Ectodermal cell (in vitro differentiated cells): ENCODE results near the gene DLD.
"Not testable (repeated sequence)": the region's sequence is repeated elsewhere in the genome, so short reads cannot be mapped to it uniquely, and the experiment has no call there.

Experiments used
- H3K27ac ChIP-seq: 2 replicates; pipeline ENCODE4 v1.7.0; 2013; ENCODE audit warnings: mild to moderate bottlenecking, low read depth, low read length; ENCODE audit not compliant: insufficient read depth, poor library complexity, severe bottlenecking
- H3K27me3 ChIP-seq: 2 replicates; pipeline ENCODE4 v1.7.0; 2013; ENCODE audit warnings: mild to moderate bottlenecking, low read length; ENCODE audit not compliant: insufficient read depth, control insufficient read depth, poor library complexity, severe bottlenecking
- H3K36me3 ChIP-seq: one replicate; pipeline ENCODE4 v1.7.0; 2013; ENCODE audit warnings: low read length; ENCODE audit not compliant: control insufficient read depth, insufficient read depth
- H3K4me1 ChIP-seq: one replicate; pipeline ENCODE4 v1.7.0; 2013; ENCODE audit warnings: low read length; ENCODE audit not compliant: control insufficient read depth, insufficient read depth
- H3K4me3 ChIP-seq: 2 replicates; pipeline ENCODE4 v1.7.0; 2013; ENCODE audit warnings: low read depth, low read length, control low read depth; ENCODE audit not compliant: insufficient read depth
- H3K9me3 ChIP-seq: 2 replicates; pipeline ENCODE4 v1.7.0; 2013; ENCODE audit warnings: mild to moderate bottlenecking, low read length, moderate library complexity; ENCODE audit not compliant: control insufficient read depth
- WGBS, 2 experiments: methylation state at CpG; one replicate each; pipeline ENCODE4 v1.1.7; 2013; ENCODE audit warnings: missing lambda C conversion rate in 2 of 2; 5-methylcytosine and 5-hydroxymethylcytosine counted together

The DLD gene

DNA sequence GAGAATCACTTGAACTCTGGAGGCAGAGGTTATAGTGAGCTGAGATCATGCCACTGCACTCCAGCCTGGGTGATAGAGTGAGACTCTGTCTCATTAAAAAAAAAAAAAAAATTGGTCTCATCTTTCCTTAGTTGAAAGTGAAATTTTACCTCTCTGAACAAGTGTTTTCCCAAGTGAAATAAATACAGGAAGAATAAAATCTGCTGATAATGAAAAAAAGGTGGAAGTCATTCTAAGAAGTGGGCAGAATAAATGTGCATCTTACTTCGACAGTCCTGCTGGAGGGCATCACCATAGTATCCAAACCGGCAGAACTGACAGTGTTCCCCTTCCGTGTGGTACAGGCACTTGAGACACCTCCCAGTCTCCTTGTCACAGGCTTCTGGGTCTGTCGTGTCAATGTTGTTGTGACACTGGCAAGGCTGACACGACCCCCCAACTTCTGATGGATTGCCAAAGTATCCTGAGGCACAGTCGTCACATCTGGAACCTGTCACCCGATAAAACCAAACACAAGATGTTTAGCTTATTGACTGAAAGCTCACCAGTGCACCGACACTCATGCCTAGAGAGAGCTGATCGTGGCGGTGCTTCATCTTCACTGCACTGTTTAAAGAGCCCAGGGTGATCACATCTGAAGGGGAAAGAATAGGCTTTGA, 62.4 kb downstream of the DLD start:
- H3K36me3 ChIP-seq, result peaks cover 8% of the 10 kb centered on the region
- H3K9me3 ChIP-seq, result no peaks in the 10 kb centered on the region
- H3K27me3 ChIP-seq, result no peaks in the 10 kb centered on the region
- H3K4me1 ChIP-seq, result peaks cover 27% of the 10 kb centered on the region
- WGBS, 2 experiments, result 87 to 91% methylated on average over 10 of the region's 10 CpGs
- peak overlapping the region; percentile 1 for H3K27ac ChIP-seq
- H3K4me3 ChIP-seq, result no peak overlapping the region

DNA sequence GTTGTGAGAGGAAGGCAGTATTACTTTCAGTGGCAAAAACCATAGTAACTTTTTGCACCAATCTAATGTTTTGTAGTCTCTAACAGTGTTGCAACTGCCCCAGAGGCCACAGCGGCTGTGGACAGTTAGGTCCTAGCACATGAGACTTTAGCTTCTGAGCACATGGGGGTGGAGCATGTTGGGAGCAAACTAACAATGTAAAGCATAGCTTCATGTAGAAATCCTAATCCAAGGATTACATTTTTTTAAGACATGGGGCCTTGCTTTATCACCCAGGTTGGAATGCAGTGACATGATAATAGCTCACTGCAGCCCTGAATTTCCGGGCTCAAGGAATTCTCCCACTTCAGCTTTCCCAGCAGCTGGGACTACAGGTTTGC, 62.9 kb downstream of the DLD start:
- Histone ChIP-seq H3K36me3 (peaks cover 9% of the 10 kb centered on the region), H3K27me3 (no peaks in the 10 kb centered on the region), H3K27ac (peak overlapping the region; percentile 1), H3K9me3 (no peaks in the 10 kb centered on the region), H3K4me3 (no peak overlapping the region), H3K4me1 (peaks cover 27% of the 10 kb centered on the region)
- 87 to 93% methylated on average over 2 of the region's 2 CpGs for WGBS, 2 experiments

DNA sequence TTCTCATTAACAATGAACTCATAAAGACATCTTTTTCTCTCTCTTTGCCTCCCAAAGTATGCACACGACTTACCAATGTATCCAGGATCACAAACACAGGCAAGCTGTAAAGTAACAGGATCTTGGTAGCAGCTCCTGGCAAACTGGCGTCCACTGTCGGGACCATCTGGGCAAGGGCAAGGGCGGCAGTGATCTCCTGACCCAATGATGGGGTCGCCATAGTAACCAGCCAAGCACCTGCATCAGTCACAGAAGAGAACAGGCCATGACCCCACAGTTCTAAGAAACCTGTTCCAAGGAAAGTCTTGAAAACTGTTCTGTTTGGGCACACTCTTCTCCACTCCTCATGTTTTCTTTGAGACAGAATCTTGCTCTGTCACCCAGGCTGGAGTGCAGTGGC, 64.4 kb downstream of the DLD start:
- Histone ChIP-seq H3K36me3 (peaks cover 18% of the 10 kb centered on the region), H3K27ac (no peak overlapping the region), H3K4me1 (peaks cover 27% of the 10 kb centered on the region), H3K4me3 (no peak overlapping the region), H3K27me3 (no peaks in the 10 kb centered on the region), H3K9me3 (no peaks in the 10 kb centered on the region)
- WGBS, 2 experiments, result 92 to 93% methylated on average over 5 of the region's 5 CpGs

DNA sequence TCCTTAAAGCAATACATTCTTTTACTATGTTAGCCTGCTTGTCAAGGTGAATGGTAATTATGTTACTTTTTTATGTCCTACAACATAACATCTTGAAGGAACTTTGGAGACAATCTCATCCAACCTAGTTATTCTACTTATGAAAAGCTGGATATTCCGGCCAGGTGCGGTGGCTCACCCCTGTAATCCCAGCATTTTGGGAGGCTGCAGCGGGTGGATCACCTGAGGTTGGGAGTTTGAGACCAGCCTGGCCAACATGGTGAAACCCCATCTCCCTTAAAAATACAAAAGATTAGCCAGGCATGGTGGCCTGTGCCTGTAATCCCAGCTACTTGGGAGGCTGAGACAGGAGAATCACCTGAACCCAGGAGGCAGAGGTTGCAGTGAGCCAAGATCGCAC, 66.0 kb downstream of the DLD start:
- WGBS, 2 experiments, result 88 to 89% methylated on average over 4 of the region's 4 CpGs
- not testable (repeated sequence) for H3K4me3 ChIP-seq, H3K27ac ChIP-seq, H3K9me3 ChIP-seq, H3K27me3 ChIP-seq
- H3K36me3 ChIP-seq, result peaks cover 18% of the 10 kb centered on the region
- H3K4me1 ChIP-seq, result peaks cover 19% of the 10 kb centered on the region

DNA sequence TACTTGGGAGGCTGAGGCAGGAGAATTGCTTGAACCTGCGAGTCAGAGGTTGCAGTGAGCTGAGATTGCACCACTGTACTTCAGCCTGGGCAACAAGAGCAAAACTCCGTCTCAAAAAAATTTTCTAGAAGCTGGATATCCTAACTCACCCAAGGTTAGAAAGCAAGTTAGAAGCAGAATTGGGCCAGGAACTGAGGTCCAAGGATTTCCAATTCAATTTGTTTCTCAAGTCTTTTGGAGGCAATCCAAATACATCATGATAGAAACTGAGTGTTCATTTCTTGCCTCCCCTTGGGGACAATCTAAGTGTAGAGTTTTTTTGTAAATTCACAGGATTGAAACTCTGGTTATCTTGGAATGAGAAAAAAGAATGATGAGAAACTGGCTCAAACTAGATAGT, 66.5 kb downstream of the DLD start:
- H3K4me3 ChIP-seq, result no peak overlapping the region
- peaks cover 17% of the 10 kb centered on the region for H3K4me1 ChIP-seq
- H3K27me3 ChIP-seq, result no peaks in the 10 kb centered on the region
- H3K9me3 ChIP-seq, result no peaks in the 10 kb centered on the region
- no peak overlapping the region for H3K27ac ChIP-seq
- WGBS, 2 experiments, result 91 to 95% methylated on average over 2 of the region's 2 CpGs
- peaks cover 18% of the 10 kb centered on the region for H3K36me3 ChIP-seq

DNA sequence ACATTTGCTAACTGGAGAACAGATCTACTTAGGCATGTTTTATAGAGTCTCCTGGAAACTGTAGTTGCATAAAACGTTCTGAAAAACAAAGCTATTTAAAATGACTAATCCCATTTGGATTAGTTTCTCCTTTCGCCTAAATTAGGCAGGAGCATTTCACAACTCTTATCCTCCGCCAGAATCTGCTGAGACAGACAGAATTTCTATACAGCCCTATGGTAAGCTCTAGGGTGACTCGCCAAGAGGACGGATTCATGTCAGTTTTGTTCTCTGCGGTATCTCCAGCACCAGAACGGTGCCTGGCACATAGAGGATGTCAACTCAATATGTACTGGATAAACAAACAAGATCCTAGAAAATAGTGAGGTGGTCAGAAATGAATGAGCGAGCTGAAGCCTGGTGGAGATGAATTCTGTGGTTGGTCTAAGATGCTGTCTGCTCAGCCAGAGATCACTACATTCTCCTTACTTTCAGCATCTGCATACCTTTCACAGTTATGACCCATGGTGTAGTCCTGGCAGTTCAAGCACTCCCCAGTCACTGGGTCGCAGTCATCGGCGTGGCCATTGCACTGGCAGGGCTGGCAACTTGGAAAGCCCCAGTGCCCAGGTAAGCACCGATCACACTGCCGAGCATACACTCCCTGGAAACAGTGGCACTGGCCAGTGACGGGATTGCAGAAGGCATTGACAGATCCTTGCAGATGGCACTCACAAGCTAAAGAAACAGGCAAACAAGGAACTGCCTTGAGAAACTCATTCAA, 68.0 kb downstream of the DLD start:
- no peaks in the 10 kb centered on the region for H3K9me3 ChIP-seq
- WGBS, 2 experiments, result 92 to 95% methylated on average over 14 of the region's 14 CpGs
- peaks cover 19% of the 10 kb centered on the region for H3K36me3 ChIP-seq
- H3K27ac ChIP-seq, result no peak overlapping the region
- no peaks in the 10 kb centered on the region for H3K27me3 ChIP-seq
- no peak overlapping the region for H3K4me3 ChIP-seq
- peaks cover 3% of the 10 kb centered on the region for H3K4me1 ChIP-seq

DNA sequence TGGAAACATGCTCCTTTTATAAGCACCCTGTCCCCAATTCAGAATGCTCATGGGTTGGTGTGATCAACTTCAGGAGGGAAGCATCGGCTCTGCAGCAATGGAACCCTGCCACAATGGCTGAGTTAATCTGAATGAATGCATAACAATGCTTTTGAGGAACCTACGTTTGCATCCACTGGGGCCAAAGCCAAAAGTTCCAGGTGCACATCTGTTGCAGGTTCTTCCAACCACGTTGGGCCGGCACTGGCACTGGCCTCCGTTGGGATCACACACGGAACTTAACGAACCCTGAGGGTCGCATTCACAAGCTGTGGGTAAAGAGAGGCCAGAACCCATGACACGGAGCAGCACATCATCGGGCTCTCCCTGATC, 68.5 kb downstream of the DLD start:
- no peak overlapping the region for H3K4me3 ChIP-seq
- peaks cover 20% of the 10 kb centered on the region for H3K36me3 ChIP-seq
- H3K9me3 ChIP-seq, result no peaks in the 10 kb centered on the region
- H3K27me3 ChIP-seq, result no peaks in the 10 kb centered on the region
- 85% methylated on average over 10 of the region's 10 CpGs for WGBS, 2 experiments
- H3K27ac ChIP-seq, result no peak overlapping the region
- no peaks in the 10 kb centered on the region for H3K4me1 ChIP-seq

DNA sequence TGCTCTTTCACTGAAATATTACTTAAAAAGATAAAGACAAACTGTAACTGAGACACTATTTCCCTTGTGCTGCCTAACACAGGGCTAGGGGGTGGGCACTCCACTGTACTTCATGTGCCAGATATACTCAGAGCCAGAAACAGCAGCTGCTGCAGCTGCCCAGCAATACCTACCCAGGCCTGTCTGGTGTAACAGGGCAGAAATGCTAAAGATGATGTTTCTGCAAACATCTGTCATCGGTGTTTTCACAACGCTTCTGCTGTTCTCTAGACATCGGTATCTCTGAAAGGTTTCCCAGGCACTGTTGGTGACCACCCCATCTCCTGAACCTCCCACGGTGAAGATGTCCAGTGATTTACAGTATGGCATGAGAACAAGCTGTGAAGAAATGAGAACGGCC, 69.3 kb downstream of the DLD start:
- Histone ChIP-seq H3K4me3 (no peak overlapping the region), H3K9me3 (no peaks in the 10 kb centered on the region), H3K27ac (no peak overlapping the region), H3K27me3 (no peaks in the 10 kb centered on the region), H3K4me1 (no peaks in the 10 kb centered on the region), H3K36me3 (peaks cover 20% of the 10 kb centered on the region)
- 95 to 96% methylated on average over 5 of the region's 5 CpGs for WGBS, 2 experiments

DNA sequence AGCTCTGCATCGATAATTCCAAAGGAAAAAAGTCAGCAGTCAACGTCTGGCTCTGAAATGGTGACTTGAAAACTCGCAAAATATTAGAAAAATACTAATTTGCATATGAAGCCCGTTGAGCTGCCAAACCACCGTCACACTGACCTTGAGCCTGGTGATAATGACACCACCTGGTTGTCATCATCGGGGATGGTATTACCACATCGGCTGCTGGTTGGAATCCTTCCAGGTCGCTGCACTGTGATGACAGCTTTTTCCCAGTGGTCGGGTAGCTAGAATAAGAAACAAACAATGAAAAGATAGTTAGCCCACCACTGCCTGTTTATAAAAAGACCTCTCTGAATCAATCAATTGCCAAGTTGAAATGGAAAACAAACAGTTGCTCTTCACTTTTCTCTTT, 70.4 kb downstream of the DLD start:
- H3K36me3 ChIP-seq, result peaks cover 20% of the 10 kb centered on the region
- H3K4me3 ChIP-seq, result no peak overlapping the region
- H3K27ac ChIP-seq, result no peak overlapping the region
- 95 to 97% methylated on average over 9 of the region's 9 CpGs for WGBS, 2 experiments
- H3K27me3 ChIP-seq, result no peaks in the 10 kb centered on the region
- peaks cover 2% of the 10 kb centered on the region for H3K4me1 ChIP-seq
- H3K9me3 ChIP-seq, result no peaks in the 10 kb centered on the region

DNA sequence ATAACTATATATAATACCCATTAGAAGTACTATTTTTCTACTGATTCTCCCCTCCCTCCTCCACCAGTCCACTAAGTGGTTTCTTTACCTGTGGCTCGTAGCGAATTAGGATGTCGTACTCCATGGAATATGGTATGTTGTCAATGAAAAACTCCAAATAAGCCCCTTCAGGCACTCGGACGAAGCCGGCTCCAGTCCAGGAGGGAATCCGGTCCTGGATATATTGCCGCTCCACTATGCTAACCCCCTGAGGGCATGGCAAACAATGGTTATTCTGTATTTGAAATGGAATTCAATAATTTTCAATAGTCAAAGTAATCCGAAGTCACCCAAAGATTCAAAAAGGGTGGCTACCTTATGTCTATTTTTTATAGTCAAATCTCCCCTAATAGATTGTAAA, 71.8 kb downstream of the DLD start:
- Histone ChIP-seq H3K36me3 (peaks cover 20% of the 10 kb centered on the region), H3K27ac (no peak overlapping the region), H3K9me3 (no peaks in the 10 kb centered on the region), H3K4me3 (no peak overlapping the region), H3K27me3 (no peaks in the 10 kb centered on the region), H3K4me1 (peaks cover 16% of the 10 kb centered on the region)
- WGBS, 2 experiments, result 95 to 98% methylated on average over 8 to 9 of the region's 9 CpGs
